ENCODE measurements around the gene PKHD1. TPM values are rescaled to one million over a fixed set of nuclear protein-coding genes. Genes with fewer than 3 reads are reported as not detected.

PKHD1 gene
- polyA plus RNA-seq, 1 experiment = not detected

DNA sequence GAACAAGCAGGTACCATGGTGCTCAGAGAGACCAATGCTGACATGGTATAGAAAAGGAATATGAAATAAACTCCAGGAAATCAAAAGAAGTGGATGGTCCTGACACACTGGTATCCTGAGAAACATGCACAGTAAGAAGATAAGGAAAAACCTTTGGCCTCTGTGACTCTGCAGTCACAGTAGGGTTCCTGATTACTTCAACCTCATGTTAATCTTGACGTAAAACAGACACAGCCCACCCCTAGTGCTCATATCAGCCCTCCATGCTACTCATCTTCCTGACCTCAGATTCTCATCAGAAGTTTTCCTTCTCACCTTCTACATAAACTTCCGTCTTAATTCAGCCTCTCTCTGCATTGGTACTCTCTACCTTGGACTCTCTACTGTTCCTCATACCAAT lies 240.9 kb downstream of the PKHD1 start:
- CTCF ChIA-PET = no interaction called here
- TF ChIP-seq, protein P1, sequence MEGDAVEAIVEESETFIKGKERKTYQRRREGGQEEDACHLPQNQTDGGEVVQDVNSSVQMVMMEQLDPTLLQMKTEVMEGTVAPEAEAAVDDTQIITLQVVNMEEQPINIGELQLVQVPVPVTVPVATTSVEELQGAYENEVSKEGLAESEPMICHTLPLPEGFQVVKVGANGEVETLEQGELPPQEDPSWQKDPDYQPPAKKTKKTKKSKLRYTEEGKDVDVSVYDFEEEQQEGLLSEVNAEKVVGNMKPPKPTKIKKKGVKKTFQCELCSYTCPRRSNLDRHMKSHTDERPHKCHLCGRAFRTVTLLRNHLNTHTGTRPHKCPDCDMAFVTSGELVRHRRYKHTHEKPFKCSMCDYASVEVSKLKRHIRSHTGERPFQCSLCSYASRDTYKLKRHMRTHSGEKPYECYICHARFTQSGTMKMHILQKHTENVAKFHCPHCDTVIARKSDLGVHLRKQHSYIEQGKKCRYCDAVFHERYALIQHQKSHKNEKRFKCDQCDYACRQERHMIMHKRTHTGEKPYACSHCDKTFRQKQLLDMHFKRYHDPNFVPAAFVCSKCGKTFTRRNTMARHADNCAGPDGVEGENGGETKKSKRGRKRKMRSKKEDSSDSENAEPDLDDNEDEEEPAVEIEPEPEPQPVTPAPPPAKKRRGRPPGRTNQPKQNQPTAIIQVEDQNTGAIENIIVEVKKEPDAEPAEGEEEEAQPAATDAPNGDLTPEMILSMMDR (IDR thresholded peaks at IDR 0.05; ENCODE audit: low read depth, low read length) = no peak
- no peak for DNase-seq (ENCODE audit: low read depth, low spot score)
- Histone ChIP-seq H3K27me3 (ENCODE audit: control insufficient read depth, insufficient read depth, low read length) (no peaks in the 10 kb centered on the region), H3K4me3 (ENCODE audit: low read depth, low read length) (no peak overlapping the region), H3K27ac (ENCODE audit: low read depth, low read length) (no peak overlapping the region), H3K9me3 (ENCODE audit: control insufficient read depth, insufficient read depth, low read length) (no peaks in the 10 kb centered on the region)
- POLR2A ChIA-PET = no interaction called here

- no peak for DNase-seq (ENCODE audit: low read depth, low spot score)
- POLR2A ChIA-PET = no interaction called here
- TF ChIP-seq, protein P1 (IDR thresholded peaks at IDR 0.05; ENCODE audit: low read depth, low read length) = no peak
- no peaks in the 10 kb centered on the region for H3K27me3 ChIP-seq (ENCODE audit: control insufficient read depth, insufficient read depth, low read length)
- H3K9me3 ChIP-seq (ENCODE audit: control insufficient read depth, insufficient read depth, low read length) = no peaks in the 10 kb centered on the region
- no peak overlapping the region for H3K27ac ChIP-seq (ENCODE audit: low read depth, low read length)
- CTCF ChIA-PET = interaction anchor here (2.0 kb wide), 1 partner anchor 205 kb away, joined by 7 read pairs; no protein-coding TSS in a partner anchor
- H3K4me3 ChIP-seq (ENCODE audit: low read depth, low read length) = no peak overlapping the region
These were observed 243.1 kb downstream of the PKHD1 start for GRCh38 chr6:51844336-51844735.

DNA sequence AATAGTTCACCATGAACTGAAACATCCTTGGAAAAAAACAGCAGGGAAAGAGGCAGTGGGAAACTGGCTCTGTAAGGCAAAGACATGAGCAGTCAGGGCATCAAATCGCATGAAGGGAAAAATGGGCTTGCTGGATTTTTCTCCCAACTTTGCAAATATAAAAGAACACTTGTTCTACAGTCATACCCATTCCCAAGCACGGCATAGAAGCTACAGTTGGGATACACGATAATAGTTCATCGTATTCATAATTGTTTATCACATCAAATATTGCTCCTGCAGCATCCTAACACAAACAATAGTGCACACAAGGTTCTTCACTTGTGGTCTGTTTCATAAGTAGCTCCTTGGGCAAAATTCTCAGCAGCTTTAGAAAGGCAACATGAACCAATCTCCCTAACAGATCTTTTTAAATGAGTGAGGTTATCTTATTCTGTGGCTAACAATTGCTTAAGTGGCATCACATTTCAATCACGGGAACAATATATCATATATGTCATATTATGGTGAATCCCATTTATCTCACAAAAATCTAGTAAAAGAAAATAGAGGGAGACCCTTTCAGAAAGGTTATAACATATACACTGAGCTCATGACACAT lies 243.9 kb downstream of the PKHD1 start:
- H3K27me3 ChIP-seq (ENCODE audit: control insufficient read depth, insufficient read depth, low read length) = no peaks in the 10 kb centered on the region
- H3K27ac ChIP-seq (ENCODE audit: low read depth, low read length) = no peak overlapping the region
- ChIA-PET CTCF (interaction anchor here (2.0 kb wide), 1 partner anchor 206 kb away, joined by 7 read pairs; no protein-coding TSS in a partner anchor), POLR2A (no interaction called here)
- TF ChIP-seq, protein P1 (IDR thresholded peaks at IDR 0.05; ENCODE audit: low read depth, low read length) = no peak
- H3K9me3 ChIP-seq (ENCODE audit: control insufficient read depth, insufficient read depth, low read length) = no peaks in the 10 kb centered on the region
- DNase-seq (ENCODE audit: low read depth, low spot score) = no peak
- H3K4me3 ChIP-seq (ENCODE audit: low read depth, low read length) = no peak overlapping the region

- Histone ChIP-seq H3K27ac (ENCODE audit: low read depth, low read length) (no peak overlapping the region), H3K9me3 (ENCODE audit: control insufficient read depth, insufficient read depth, low read length) (no peaks in the 10 kb centered on the region), H3K27me3 (ENCODE audit: control insufficient read depth, insufficient read depth, low read length) (no peaks in the 10 kb centered on the region), H3K4me3 (ENCODE audit: low read depth, low read length) (no peak overlapping the region)
- ChIA-PET POLR2A (no interaction called here), CTCF (interaction anchor here (2.0 kb wide), 1 partner anchor 207 kb away, joined by 7 read pairs; no protein-coding TSS in a partner anchor)
- TF ChIP-seq, protein P1 (IDR thresholded peaks at IDR 0.05; ENCODE audit: low read depth, low read length) = no peak
- DNase-seq (ENCODE audit: low read depth, low spot score) = no peak
These were observed 244.5 kb downstream of the PKHD1 start for GRCh38 chr6:51842804-51843378.

DNA sequence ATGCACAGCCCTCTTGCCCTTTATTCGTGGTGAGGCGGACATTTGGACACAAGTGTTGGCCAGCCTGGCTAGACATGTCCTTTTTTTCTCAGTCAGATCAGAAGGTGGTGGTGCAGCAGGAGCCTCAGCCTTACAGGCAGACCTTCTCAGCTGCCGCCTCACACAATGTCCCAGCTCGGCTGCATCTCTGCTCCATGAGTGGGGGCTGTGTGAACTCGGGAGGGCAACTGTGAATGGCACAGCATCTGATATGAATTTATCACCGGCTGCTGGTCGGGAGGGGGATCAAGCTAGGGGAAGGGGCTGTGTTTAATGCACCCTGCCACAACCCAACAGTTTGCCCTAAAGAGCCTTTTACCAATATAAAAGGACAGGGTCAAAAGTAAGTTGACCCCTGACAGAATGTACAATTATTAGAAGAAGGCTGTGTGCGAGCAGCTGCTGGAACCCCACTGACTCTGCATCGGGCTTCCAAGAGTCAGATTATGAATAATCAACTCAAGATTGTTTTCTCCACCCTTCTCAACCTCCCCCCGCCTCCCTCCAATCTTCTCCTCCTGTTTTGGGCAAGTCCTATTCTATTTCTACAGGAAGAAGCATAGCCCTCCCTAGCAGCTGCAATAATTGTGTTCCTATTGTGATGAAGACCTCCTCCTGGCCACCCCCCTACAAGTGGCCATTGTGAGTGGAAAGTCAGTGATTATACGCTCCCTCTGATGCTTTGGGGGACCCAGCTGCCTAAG lies 245.2 kb downstream of the PKHD1 start:
- ChIA-PET POLR2A (no interaction called here), CTCF (no interaction called here)

More for the DNA sequence above, 245.2 kb downstream of the PKHD1 start:
- TF ChIP-seq, protein P1 (IDR thresholded peaks at IDR 0.05; ENCODE audit: low read depth, low read length) = no peak
- Histone ChIP-seq H3K27me3 (ENCODE audit: control insufficient read depth, insufficient read depth, low read length) (no peaks in the 10 kb centered on the region), H3K27ac (ENCODE audit: low read depth, low read length) (no peak overlapping the region), H3K9me3 (ENCODE audit: control insufficient read depth, insufficient read depth, low read length) (no peaks in the 10 kb centered on the region), H3K4me3 (ENCODE audit: low read depth, low read length) (no peak overlapping the region)
- no peak for DNase-seq (ENCODE audit: low read depth, low spot score)
